NCI-H2227 (cell line): Measurements from ENCODE around the gene RNU6-9.
A peak's percentile ranks its signal among the peaks of the same experiment; 100 is the strongest.

ENCODE experiments used
- DNase-seq: peaks from one replicate; lab custom pipeline; 2025; ENCODE audit not compliant: unreplicated experiment; lab: John Stamatoyannopoulos, UW

Gene RNU6-9

GRCh38 chr19:897442-898039, 4.3 kb downstream of the RNU6-9 start:
- no peak for DNase-seq

GRCh38 chr19:898663-899062, 5.4 kb downstream of the RNU6-9 start:
- DNase-seq = peak; percentile 81

- no peak for DNase-seq
These were observed 6.2 kb downstream of the RNU6-9 start for GRCh38 chr19:899336-900042.

- no peak for DNase-seq
These were observed 6.7 kb downstream of the RNU6-9 start for GRCh38 chr19:900043-900301.

GRCh38 chr19:900302-901111, 7.2 kb downstream of the RNU6-9 start:
- no peak for DNase-seq

GRCh38 chr19:901216-902092, 8.2 kb downstream of the RNU6-9 start:
- DNase-seq = no peak

- no peak for DNase-seq
These were observed 8.7 kb downstream of the RNU6-9 start for GRCh38 chr19:902093-902370.

- DNase-seq = no peak
These were observed 9.4 kb downstream of the RNU6-9 start for GRCh38 chr19:902446-903226.

GRCh38 chr19:903266-903797, 10.0 kb downstream of the RNU6-9 start:
- peak; percentile 71 for DNase-seq

- no peak for DNase-seq
These were observed 11.3 kb downstream of the RNU6-9 start for GRCh38 chr19:904545-904944.

- no peak for DNase-seq
These were observed 13.2 kb downstream of the RNU6-9 start for GRCh38 chr19:906480-906879.

- DNase-seq = no peak
These were observed 14.0 kb downstream of the RNU6-9 start for GRCh38 chr19:907183-907853.

GRCh38 chr19:911197-912033, 18.1 kb downstream of the RNU6-9 start:
- DNase-seq = no peak

GRCh38 chr19:912181-913079, 19.1 kb downstream of the RNU6-9 start:
- no peak for DNase-seq

GRCh38 chr19:913080-913748, 19.9 kb downstream of the RNU6-9 start, which contains the start of gene R3HDM4:
Gene R3HDM4 (minus strand): TSS chr19:913219. CDS start chr19:913157, 62 bp downstream.
- peak; percentile 69 for DNase-seq

GRCh38 chr19:916645-917322, 23.5 kb downstream of the RNU6-9 start:
- DNase-seq = peak; percentile 53
